HG03139 (cell line): ENCODE data around the gene NPM1.

ENCODE experiments used
- ATAC-seq: cut with Tn5 transposase; IDR thresholded peaks from one replicate; pipeline ENCODE4 v1.9.1; 2021; ENCODE audit not compliant: unreplicated experiment

Gene NPM1

DNA sequence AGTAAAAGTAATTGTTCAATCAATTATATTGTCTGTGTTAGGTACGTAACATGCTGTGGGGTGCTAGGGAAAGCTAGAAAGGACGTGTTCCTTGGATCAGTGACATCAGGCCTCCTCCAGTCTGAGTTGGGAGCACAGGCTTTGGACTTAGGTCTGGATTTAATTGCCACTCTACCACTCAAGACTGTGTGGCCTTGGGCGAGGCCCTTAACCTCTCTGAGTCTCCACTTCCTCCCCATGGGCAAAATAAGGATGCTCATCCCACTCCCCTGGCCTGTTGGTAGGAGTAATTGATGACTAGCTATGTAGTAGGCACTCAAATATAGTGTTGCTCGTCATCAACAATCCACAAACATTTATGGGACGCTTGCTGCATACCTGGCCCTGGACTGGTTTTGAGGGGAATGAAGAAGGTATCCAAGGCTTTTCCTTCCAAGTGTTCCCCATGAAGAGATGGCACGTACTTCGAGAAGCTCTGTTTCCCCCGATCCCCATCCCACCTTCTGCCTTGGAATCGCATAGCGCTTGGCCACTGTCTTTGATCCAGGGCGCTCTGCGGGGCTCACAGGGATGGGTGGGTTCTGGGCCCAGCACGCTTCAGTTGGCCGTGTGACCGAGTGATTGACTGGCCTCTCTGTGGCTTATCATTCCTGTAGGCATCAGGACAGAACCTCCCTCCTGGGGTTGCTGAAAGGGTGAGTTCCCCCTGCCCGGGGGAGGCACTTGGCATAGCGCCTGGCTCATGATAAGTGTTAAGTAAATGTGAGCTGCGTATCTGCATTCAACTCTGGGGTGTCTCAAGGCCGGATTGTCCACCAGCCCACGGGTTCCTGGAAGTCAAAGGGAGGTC lies 39.9 kb downstream of the NPM1 start:
- ATAC-seq: no peak

DNA sequence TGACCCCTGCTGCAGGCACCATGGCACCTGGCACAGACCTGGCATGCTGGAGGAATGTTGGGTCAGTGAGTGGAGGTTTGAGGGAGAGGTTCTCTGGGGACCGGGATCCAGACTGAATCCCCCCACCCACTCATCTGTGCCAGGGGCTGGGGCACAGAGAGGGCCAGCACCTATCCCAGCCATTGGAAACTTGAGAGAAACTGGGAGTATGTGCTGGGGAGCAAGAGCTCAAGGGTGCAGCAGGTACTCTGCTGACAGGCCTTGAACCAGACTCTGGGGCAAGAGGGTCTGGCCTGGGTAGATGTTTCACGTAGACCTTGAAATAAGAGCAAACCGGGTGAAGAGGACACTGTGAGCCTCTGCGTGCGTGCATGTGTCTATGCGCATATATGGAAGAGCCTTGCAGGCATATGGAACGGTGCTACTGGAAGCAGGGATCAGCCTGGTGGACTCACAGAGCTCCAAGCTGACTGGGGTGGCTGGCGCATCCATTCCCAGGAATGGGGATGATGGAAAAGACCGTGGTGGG lies 40.6 kb downstream of the NPM1 start:
- no peak for ATAC-seq

DNA sequence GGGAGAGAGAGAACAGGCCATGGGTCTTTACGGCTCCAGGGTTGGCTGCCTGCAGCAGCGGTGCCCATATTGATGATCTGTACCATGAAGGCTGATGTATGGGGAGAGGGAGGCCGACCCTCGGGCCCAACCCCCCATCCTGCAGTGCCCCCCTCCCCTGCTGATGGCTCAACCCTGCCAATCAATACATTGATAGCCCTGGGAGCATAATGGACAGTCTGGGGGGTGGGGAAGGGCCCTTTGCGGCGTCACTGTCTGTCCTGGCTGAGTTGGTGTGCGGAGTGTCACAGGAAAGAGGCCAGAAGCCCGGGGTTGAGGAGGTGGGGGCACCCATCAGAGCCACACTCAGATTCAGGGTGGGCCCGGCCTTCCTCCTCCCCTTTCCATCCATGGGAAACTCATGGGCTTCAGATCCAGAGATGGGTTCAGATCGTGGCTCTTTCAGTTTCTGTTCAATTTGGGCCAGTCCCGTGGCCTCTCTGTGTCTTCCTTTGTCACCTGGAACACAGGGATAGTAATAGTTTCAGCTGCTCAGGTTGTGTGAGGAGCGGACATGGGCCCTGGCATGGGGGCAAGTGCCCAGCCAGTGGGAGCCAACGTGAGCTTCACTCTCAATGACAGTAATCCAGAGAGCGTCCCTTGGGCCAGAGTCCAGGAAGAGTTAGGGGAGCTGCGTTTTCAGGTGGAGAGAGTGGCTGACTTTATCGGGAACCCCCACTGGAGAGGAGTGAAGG lies 41.3 kb downstream of the NPM1 start:
- ATAC-seq: no peak

DNA sequence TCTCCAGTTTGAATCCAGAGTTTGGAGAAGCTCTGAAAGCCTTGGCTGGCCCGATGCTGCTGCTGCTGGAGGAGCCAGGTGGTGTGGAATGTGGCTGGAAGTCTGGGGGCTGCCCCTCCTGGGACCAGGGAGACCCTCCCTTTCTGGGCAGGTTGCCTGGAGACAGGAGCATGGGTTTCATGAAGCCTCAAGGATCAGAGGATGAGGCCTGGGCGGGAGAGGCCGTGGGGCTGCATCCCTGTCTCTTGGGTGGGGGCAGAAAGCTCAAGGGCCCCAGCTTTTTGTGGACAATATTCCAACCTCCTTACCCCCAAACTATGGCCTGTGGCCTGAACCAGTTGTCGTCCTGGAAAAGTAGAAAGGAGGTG lies 41.9 kb downstream of the NPM1 start:
- no peak for ATAC-seq

DNA sequence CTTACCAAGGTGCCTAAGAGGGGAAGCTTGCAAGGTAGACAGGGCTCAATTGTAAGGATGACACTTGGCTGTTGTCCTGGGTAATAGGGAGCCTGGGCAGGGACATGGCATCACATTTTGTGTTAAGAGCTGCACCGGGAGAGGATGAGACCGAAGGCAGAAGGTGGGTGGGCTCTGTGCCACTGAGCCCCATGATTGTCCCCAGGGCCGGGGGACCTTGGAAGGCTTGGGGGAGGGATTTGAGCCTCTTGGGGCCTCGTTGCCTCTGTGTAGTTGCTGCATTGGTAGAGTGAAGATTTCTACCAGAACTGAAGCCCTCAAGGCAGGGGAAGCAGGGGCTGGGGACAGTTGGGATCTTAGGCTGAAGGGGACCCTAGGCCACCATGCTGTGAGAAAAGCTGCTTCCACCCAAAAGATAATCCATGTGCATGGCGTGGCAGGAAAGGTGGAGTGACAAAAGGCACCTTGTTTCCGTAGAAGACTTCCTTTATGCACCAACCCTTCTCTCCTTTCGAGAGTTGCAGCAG lies 43.7 kb downstream of the NPM1 start:
- ATAC-seq: no peak

DNA sequence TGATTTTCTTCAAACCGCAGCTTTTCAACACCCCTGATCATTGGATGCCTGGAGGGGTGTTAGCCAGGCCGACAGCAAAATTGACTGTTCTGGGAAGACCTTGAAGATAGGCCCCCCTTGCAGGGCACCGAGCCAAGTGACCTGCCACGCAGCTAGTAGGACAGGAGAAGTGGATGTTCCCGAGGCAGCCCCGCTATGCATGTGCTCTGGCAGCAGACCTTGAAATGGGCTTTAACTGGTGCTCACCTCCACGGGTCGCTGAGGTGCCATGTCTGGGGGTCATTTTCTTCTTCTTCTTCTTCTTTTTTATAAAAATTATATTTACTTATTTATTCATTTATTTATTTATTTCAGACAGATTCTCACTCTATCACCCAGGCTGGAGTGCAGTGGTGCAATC lies 44.4 kb downstream of the NPM1 start:
- no peak for ATAC-seq

DNA sequence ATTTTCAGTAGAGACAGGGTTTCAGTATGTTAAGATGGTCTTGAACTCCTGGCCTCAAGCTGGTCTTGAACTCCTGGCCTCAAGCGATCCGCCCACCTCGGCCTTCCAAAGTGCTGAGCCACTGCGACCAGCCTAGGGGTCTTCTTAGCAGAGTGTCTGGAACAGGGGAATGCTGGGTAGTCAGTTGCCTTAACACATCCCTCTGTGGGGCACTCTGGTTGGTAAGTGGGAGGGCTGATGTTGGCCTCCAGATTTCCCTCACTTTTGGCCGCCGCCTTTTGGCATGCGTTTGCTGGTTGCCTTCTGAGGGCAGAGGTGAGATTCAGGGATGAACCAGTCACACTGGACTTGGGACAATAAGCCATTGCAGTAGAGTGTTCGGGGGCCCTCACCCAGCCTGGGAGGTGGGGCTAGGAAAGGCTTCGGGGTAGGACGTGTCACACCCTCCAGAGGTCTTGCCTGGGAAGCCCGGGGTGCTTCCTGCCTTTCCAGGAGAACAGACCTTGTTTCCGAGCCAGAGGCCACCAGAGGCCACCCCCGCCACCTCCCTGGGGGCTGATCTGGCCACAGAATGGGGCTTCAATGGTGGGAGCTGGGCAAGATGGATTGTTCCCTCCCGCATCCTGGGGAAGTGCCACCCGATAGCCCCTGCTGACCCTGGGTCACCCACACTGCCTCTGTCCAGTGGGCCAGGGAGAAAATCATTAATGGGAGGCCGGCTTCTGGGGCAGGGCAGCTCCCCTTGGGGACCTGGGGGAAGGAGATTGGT lies 45.1 kb downstream of the NPM1 start:
- no peak for ATAC-seq

DNA sequence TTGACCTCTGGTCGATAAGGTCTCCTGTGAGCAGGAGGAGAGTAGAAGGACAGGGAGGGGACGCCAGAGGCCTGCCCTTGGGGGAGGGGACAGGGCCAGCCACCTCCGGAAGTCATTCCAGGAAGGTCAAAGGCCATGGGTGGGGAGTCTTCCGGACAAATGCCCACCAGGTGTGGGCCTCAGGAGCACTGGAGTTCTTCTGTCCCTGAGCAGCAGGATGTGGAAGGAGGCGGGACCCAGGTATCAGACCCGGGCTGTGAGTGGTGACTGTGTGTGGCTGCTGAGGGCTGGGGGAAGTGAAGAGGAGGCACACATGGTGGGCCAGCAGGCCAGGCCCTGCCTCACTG lies 45.7 kb downstream of the NPM1 start:
- no peak for ATAC-seq

DNA sequence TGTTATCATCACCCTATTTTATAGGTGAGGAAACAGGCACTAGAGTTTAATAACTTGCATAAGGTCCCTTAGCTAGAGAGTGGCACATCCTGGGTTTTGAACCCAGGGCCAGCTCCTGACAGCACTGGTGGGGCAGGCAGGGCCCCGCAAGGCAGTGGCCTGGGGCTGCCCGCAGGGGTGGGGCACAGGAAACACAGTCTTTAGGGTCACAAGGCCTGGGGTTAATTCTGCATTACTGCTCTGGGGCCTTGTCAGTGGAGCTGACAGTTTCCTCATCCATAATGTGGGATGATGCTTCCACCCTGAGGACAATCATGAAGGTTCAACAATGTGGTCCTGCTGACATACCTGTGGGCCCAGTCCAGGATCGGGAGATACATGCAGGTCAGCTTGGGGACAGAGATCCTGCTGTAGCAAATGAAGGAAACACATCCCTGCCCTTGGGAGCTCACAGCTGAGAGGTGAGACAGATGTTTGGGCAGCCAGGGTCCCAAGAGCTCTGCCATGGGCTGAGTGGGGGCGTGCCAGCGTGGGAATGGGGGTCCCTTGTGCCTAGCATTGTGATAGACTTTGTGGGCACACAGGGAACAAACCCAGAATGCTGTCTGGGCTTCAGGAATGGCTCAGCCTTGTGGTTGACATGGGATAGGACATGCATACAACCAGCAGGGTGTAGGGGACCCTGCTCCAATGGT lies 46.5 kb downstream of the NPM1 start:
- ATAC-seq: no peak

DNA sequence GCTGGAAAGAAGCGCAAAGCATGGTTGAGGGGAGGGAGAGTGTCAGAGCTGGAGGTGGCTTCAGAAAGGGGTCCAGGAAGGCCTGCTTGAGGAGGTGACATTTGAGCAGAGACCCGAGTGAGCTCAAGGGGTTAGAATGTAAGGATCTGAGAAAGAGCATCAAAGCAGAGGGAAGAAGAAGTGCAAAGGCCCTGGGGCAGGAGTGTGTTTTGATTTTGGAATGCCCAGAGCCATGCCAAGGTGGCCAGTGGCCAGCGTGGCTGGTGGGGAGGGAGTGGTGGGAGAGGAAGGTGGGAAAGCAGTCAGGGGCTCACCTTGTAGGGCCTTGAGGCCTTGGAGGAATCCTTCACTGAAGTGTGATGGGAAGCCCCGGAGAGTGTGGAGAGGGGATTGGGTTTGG lies 47.2 kb downstream of the NPM1 start:
- ATAC-seq: no peak

DNA sequence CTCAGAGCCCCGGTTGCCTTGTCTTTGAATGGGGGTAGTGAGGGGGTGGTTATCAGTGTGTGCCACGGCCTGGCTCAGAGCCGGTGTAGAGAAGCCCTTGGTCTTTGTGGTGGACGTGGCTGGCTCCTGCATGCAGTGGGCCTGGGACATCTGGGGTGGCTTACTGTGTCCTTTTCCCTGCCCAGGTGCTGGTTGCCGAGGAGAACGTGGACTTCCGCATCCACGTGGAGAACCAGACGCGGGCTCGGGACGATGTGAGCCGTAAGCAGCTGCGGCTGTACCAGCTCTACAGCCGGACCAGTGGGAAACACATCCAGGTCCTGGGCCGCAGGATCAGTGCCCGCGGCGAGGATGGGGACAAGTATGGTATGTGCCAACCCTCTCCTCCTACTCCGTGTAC lies 48.3 kb downstream of the NPM1 start:
- no peak for ATAC-seq

DNA sequence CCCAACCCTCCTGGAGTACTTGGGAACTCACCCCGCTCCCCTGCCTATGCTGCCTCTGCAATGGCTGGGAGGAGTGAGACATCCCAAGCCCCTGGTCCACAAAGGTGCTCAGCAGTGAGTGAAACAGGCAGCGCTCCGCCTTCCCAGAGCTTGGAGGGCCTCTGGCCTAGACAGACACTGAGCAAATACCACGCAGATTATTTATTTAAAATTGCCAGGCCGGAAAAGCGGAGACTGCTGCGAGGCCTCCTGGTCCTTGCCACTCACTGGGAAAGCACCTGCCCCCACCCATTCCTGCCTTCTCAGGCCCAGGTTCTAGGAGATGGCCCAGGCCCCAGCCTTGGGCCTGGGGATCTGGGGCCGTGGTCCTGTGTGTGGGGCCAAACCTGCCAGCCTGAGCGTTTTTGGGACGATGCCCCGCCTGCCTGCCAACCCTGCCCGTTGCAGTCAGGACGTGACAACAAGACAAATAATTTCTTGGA lies 49.2 kb downstream of the NPM1 start:
- ATAC-seq: no peak

DNA sequence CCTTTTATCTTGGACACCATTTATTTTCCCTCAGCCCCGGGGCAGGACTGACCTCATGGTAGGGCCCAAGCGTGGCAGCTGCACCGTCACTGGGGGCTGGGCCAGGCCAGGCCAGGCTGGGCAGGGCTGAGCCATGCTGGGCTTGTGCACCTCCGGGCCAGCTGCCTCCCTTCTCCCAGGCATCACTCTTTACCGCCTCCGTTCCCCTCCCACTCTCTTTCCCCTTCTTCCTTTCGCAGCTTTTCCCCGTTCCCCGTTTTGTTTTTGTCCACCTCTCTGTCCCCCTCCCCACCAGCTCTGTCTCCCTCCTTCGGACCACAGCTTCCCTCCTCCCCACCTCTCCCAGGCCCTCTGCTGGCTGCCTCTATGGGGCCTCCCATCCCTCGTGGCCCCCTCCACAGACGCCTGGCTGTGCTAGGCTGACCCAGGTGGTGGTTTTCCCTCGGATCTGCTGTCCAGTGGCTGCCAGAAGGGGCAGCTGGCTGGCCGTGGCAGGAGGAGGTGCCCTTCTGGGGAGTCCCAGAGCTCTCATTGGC lies 49.7 kb downstream of the NPM1 start:
- no peak for ATAC-seq

DNA sequence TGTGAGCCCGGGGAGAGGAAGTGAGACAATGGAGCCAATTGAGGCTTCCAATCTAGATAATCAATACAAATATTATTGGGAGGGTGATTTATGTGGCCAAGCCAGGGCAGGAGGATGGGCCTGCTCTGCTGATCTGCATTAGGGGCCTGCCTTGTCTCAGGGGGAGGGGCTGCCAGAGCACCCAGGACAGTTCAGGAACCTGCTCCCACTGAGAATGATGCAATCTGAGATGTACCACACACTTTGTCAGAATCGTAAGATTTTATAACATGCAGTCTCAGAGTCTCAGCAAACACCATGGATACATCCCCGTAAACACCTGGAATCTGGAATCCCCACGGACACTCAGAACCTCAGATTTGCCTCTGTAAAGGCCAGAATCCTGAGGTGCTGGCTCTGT lies 51.1 kb downstream of the NPM1 start:
- no peak for ATAC-seq

DNA sequence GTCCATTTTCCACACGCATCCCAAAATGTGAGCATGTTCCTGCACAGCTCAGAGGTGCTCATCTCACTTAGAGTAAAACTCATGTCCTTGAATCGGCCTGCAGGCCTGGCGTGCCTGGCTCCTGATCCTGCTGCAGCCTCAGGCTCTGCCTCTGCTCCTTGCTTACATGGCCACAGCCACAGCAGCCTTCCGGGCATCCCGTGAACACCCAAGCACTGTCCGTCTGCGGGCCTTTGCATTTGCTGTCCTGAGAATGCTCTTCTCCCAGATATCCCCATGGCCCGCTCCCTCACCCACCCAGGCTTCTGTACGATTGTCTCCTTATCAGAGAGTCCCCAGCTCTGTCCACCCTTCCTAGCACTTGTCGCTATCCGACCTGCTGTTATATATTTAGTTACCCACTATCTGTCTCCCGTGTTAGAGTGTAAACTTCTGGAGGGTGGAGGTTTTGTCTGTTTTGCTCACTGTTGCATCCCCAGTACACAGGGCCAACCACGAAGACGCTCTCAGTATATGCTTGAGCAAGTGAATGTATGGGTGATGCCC lies 53.7 kb downstream of the NPM1 start:
- ATAC-seq: no peak

DNA sequence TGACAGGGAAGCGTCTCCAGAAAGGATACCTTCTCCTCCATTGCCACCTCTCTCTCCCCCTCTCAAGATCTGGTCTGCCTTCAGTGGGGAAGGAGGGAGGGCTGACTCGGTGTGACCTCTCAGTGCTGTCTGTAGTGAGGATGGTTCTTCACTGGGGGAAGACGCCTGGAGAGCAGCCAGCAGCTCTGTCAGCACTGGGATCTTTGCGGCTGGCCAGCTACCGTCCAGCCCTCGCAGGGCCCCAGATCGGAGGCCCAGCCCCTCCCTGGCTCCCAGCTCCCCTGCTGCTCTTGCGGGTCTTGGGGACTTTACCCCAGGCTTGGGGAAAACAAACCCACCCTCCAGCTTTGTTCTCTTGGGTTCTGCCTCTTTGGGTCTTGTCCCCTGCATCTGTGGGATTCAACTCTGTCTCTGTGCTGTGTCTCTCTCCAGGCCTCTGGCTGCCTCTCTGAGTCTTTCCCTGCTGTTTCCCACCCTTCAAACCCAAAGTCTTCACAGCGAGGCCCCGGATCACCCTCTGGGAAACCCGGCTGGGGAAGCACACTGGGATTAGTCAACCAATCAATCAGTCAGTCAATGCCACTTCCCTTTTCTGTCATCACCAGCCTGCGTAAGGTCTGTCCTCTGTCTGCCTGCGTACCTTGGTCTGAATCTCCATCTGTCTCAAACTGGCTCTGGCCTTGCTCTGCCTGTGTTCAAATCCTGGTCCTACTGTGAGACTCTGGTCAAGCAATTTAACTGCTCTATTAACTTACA lies 54.8 kb downstream of the NPM1 start:
- no peak for ATAC-seq

DNA sequence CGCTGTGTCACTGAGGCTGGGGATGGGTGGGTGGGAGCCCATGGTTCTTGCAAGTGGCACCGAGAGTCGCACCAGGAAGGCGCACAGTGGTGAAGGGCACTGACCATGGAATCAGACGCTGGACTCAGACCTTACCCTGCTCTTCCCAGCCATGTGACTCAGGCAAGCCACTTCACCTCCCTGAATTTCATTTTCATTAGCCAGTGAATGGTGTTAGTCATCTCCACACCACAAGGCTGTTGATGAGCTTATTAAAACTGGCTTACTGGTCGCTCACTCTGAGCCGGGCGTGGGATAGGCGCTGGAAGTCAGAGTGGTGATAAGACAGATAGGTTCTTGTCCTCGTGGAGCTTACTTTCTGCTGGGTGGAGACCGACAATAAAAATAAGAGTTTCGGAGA lies 56.9 kb downstream of the NPM1 start:
- ATAC-seq: no peak

DNA sequence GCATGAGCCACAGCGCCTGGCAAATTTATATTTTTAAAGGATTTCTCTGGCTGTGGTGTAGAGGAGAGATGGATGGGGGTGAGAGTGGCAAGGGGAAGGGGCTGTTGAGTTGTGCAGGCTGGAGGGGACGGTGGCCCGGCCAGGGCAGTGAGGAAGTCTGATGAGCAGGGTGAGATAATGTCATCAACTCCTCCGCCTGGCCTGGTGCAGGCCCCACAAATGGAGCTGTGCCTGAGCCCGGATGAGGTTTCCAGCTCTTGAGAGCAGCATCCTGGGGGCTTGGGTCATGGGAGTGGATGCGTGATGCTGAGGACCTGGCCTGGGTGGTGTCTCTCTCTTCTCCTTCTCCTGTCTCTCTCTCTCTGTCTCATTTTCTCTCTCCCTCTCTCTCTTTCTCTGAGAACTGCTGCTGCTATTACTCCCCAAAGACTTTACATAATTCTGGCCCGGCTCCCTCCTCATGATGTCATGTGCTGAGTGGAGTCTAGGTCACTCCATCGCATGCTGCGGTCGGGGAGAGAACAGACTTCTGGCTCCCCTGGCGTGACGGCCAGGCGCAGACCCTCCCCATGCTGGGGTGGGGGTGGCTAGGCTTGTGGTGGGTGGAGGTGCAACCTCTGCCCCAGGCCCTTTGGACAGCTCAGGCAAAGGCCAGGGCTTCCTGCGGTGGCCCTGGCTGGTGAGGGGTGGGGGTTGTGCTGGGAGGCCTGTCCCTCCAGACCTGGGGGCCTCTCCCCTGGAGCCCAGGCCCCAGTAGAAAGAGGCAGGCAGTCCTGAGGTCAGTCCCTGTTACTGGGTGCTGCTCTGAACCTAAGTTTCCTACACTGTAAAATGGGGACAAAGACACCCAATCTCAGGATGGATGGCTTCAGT lies 58.2 kb downstream of the NPM1 start:
- no peak for ATAC-seq
